Stimulated activated CD4-positive, alpha-beta T cell treated with anti-CD3 and anti-CD28 coated beads, Interleukin-1b, Interleukin-23, amount 100 ng/mL, for 48 hours (primary cell): ENCODE results near the gene TRAPPC13.

Experiments
- DNase-seq: peaks from one replicate; pipeline ENCODE4 v3.0.0-alpha.2; 2020

TRAPPC13 gene

DNA sequence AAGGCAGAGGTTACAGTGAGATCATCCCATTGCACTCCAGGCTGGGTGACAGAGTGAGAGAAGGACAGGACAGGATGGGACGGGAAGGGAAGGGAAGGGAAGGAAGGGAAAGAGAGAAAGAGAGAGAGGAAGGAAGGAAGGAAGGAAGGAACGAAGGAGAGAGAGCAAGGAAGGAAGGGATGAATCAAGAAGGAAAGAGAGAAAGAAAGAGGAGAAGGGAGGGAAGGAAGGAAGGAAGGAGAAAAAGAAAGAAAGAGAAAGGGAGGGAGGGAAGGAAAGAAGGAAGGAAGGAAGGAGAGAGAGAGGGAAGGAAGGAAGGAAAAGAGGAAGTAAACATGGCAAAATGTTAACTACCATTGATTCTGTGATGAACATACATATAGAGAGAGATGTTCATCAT lies 68.3 kb downstream of the TRAPPC13 start:
- no peak for DNase-seq

DNA sequence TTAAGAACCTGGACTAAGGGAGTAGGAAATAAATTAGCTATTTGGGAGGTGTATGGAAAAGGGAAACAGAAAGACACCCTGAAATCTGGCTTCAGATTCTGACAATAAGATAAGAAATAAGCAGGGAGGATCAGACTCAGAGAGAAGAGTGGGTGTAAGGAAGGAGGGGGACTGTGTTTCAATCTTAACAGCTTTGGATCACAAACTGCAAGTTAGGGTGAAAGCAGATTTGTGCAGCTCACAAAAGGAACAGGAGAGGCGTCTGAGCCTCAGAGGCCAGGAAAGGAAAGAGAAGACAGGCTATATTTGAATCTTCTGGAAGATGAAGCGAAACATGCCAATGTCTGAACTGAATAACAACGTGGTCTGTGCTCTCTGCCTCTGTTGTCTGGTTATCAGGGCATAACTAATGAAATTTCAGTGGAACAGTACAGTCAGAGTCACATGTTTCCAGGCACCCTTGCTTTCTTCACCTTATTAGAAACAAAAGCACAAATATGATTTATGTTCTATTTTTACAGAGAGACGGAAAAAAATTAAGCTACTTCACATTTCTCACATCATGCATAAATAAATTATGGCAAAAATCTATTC lies 70.4 kb downstream of the TRAPPC13 start:
- DNase-seq = no peak

DNA sequence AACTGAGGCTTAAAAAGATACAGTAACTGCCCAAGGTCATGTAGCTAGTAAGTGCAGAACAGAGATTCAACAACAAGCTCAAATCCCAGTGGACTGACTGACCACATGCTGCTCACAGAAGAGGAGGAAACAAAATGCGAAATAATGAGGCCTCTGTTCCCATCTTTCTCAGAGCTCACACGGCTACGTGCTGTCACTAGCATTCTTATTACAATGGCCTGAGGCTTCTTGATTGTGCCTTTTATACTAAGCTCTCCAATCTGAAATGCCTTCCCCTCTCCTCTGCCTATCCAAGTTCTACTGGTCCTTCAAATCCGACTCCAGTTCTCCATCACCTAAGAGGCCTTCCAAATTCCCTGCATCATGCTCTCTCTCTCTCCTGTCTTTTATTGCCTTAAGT lies 71.1 kb downstream of the TRAPPC13 start:
- DNase-seq = no peak

DNA sequence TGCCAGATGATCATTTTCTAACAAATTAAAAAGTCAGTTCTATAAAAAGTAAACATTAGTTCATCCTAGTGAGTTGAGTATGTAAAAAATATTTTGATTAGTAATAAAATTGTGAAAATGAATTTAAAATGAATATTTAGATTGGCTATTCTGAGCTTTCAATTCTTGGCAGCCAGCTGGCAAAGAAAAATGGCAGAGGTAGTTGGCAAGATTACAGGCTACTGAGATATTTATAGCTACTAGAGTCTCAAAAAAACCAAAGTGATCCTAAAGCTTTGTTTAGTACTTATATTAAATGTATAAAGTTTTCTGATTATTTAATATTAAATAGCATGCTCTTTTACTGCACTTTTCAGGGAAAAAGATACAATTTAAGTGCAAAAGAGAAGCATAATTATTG lies 72.1 kb downstream of the TRAPPC13 start:
- no peak for DNase-seq

DNA sequence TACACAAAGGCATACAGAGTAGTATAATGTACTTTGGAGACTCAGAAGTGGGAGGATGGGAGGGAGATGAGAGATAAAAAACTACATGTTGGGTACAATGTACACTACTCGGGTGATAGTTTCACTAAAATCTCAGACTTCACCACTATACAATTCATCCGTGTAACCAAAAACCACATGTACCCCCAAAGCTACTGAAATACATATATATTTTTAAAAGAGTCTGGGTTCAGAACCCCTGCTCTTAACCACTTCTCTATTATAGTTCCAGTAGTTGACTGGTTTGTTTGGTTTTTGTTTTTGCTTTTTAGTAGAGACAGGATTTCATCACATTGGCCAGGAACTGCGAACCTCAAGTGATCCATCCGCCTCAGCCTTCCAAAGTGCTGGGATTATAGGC lies 74.5 kb downstream of the TRAPPC13 start:
- no peak for DNase-seq

DNA sequence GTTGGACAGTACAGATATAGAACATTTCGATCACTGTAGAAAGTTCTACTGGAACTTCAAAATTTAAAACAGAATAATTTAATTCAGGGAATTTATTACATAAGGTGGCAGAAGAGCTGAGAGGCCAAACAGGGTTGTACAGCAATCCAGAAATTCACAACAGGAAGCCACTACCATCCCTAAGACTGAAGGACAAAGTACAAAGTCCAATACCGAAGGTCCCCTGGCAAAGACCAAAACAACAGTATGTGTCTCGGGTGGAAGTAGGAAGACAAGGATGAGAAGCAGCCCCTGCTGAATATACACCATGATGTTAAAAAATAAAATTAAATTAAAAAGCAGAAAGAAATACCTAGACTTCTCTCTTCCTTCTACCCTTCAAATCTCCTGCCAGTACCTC lies 77.2 kb downstream of the TRAPPC13 start:
- DNase-seq = no peak

DNA sequence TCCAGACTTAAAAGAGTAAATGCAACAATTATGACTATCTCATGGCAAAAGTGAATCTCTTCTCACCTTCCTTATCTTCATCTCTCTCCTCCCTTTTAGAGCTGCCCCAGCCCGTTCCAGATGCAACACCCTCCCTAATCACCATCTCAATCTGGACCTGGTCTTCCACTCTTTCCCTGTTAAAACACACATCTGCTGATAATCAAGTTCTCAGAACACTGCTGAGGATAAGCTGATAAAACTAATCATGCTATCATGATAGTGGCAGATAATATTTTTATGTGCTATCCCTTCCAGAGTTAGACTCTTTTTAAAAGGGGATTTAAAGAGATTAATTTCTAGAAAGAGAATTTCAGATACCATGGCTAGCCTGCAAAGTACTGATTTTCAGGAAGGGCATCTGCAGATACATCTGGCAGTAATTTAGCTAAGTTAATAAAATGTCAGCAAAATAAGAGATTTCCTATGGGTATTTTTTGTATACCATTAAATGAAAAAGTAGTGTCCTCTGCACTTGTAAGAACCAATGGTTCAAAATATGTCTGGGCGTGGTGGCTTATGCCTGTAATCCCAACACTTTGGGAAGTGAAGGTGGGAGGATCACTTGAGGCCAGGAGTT lies 79.9 kb downstream of the TRAPPC13 start:
- no peak for DNase-seq

DNA sequence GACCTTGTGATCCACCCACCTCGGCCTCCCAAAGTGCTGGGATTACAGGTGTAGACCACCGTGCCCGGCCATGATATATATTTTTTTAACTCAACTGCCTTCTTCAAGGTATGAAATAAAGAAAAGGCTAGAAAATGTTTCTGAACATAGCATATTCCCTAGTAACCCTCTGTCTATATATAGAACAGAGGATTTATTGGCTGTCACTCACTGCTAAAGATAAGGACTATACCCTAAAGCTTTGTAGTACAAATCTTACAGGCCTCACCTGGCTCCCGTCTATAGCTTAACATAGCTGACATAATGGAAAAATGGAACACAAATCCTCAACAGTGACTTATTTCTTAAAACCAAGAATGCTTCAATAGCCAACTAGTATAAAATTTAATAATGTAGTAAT lies 82.8 kb downstream of the TRAPPC13 start:
- no peak for DNase-seq

DNA sequence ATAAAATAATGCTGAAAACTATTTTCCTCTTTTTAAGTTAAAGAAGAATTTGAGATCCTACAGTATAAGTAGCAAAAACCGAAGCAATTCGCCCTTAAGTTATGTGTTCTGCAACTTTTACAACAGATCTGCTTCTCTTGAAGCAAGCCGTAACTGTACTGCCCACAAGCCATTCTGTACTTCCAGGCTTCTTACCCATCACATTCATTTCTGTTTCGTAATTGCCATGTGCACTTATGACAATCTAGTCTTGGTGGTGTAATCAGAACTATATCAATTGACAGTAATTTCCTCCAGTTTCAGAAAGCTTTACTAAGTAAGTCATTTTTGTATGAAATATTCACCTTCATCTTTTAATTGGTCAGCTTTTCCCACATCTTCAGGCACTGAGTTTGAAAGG lies 83.3 kb downstream of the TRAPPC13 start:
- DNase-seq = no peak
